OCI-LY7 (cell line): Measurements from ENCODE around the gene FEM1A. TPM values are rescaled to one million over a fixed set of nuclear protein-coding genes. Genes with fewer than 3 reads are reported as not detected.
"Not testable (repeated sequence)": the region's sequence is repeated elsewhere in the genome, so short reads cannot be mapped to it uniquely, and the experiment has no call there.

Experiments used
- BruUV-seq: library from RNA; stranded (reverse); fragments of 400-500 nt; replicated peaks from 2 replicates; lab custom pipeline; 2021; lab: Mats Ljungman, UMichigan
- CTCF ChIA-PET: fragments of 300-600 bp; sonication (Branson Sonifier 250); formaldehyde crosslinking; loops from one replicate; lab custom pipeline; 2022; ENCODE audit warnings: antibody characterized with exemption; ENCODE audit not compliant: unreplicated experiment; lab: Charles Lee
- POLR2A ChIA-PET: fragments of 300-600 bp; sonication (Branson Sonifier 250); formaldehyde crosslinking; loops from one replicate; lab custom pipeline; 2022; ENCODE audit warnings: antibody characterized with exemption; lab: Charles Lee
- DNase-seq: peaks from one replicate; pipeline ENCODE4 v3.0.0-alpha.2; 2015; ENCODE audit warnings: low spot score
- H2AFZ ChIP-seq: fragments of 200-600 bp; sonication (generic), shearing (Covaris generic); 2 replicates; pipeline ENCODE4 v1.6.1; 2014; ENCODE audit warnings: mild to moderate bottlenecking, antibody characterized with exemption, low read length, moderate library complexity
- H3K27ac ChIP-seq: fragments of 200-600 bp; sonication (generic); 2 replicates; pipeline ENCODE4 v1.5.1; 2014; ENCODE audit warnings: mixed run types, low read depth, mild to moderate bottlenecking, moderate library complexity, low read length, inconsistent platforms; ENCODE audit not compliant: poor library complexity, severe bottlenecking
- H3K36me3 ChIP-seq: fragments of 200-600 bp; sonication (generic); 2 replicates; pipeline ENCODE4 v1.6.1; 2014; ENCODE audit warnings: mild to moderate bottlenecking, antibody characterized with exemption, low read length, moderate library complexity, mixed read lengths; ENCODE audit not compliant: insufficient read depth
- H3K4me1 ChIP-seq: fragments of 200-600 bp; sonication (generic); 2 replicates; pipeline ENCODE4 v1.5.1; 2014; ENCODE audit warnings: mild to moderate bottlenecking, low read length; ENCODE audit not compliant: insufficient read depth, poor library complexity, severe bottlenecking
- H3K4me2 ChIP-seq: fragments of 200-600 bp; sonication (generic); 2 replicates; pipeline ENCODE4 v1.6.1; 2014; ENCODE audit warnings: mild to moderate bottlenecking, low read length
- H3K4me3 ChIP-seq: fragments of 200-600 bp; sonication (generic); 2 replicates; pipeline ENCODE4 v1.5.1; 2014; ENCODE audit warnings: mild to moderate bottlenecking, low read depth, low read length; ENCODE audit not compliant: poor library complexity, severe bottlenecking
- H3K79me2 ChIP-seq: fragments of 200-600 bp; sonication (generic); 2 replicates; pipeline ENCODE4 v1.6.1; 2016; ENCODE audit warnings: low read depth, mild to moderate bottlenecking, low read length, moderate library complexity, mixed read lengths; ENCODE audit not compliant: insufficient read depth
- H3K9me2 ChIP-seq: fragments of 200-600 bp; sonication (generic); 2 replicates; pipeline ENCODE4 v1.6.1; 2016; ENCODE audit warnings: mild to moderate bottlenecking, low read length, mixed read lengths; ENCODE audit not compliant: insufficient read depth
- H3K9me3 ChIP-seq: fragments of 200-600 bp; sonication (generic); 2 replicates; pipeline ENCODE4 v1.6.1; 2014; ENCODE audit warnings: mild to moderate bottlenecking, mixed run types, low read length, mixed read lengths
- H4K20me1 ChIP-seq: fragments of 200-600 bp; sonication (generic); 2 replicates; pipeline ENCODE4 v1.6.1; 2014; ENCODE audit warnings: mild to moderate bottlenecking, antibody characterized with exemption, low read length, moderate library complexity, mixed read lengths; ENCODE audit not compliant: insufficient read depth
- EZH2phosphoT487 ChIP-seq: fragments of 200-600 bp; sonication (generic); IDR thresholded peaks from 2 replicates; pipeline ENCODE4 v1.6.1; 2018; ENCODE audit warnings: low read depth, borderline replicate concordance, mild to moderate bottlenecking, mixed run types, antibody characterized with exemption, low read length, moderate library complexity, mixed read lengths
- intact Hi-C: fragments of 100-400 bp; cut with micrococcal nuclease; formaldehyde crosslinking; loops from one replicate; pipeline ENCODE4 v1.10.0; 2022; ENCODE audit not compliant: unreplicated experiment
- total RNA-seq, 2 experiments: library from RNA; depleted of rRNA in 1 of 2; stranded (reverse); fragments of >200 nt in 1 of 2; shearing (Covaris generic) in 1 of 2; gene quantifications; 2 replicates each; pipeline ENCODE4 v1.2.3, GENCODE V29; 2014 to 2022
- TF ChIP-seq, protein P1 (sequence below): fragments of 200-600 bp; sonication (generic); conservative IDR thresholded peaks from 2 replicates; pipeline ENCODE4 v1.5.1; 2014; ENCODE audit warnings: mild to moderate bottlenecking, antibody characterized with exemption, low read length, moderate library complexity, mixed read lengths

The FEM1A gene
- total RNA-seq, 2 experiments from 2014 or later = 15.8 to 17.5 TPM

GRCh38 chr19:4780860-4781259 lies 10.7 kb upstream of the FEM1A start:
- H3K9me3 ChIP-seq = no peaks in the 10 kb centered on the region
- no peaks in the 10 kb centered on the region for H4K20me1 ChIP-seq
- peak overlapping the region; percentile 21; the same call in 1 of the 2 replicates for H3K4me2 ChIP-seq
- no peak overlapping the region; the same call in 1 of the 2 replicates for H2AFZ ChIP-seq
- H3K79me2 ChIP-seq = no peaks in the 10 kb centered on the region
- peaks cover 30% of the 10 kb centered on the region for H3K4me1 ChIP-seq
- TF ChIP-seq, protein P1, sequence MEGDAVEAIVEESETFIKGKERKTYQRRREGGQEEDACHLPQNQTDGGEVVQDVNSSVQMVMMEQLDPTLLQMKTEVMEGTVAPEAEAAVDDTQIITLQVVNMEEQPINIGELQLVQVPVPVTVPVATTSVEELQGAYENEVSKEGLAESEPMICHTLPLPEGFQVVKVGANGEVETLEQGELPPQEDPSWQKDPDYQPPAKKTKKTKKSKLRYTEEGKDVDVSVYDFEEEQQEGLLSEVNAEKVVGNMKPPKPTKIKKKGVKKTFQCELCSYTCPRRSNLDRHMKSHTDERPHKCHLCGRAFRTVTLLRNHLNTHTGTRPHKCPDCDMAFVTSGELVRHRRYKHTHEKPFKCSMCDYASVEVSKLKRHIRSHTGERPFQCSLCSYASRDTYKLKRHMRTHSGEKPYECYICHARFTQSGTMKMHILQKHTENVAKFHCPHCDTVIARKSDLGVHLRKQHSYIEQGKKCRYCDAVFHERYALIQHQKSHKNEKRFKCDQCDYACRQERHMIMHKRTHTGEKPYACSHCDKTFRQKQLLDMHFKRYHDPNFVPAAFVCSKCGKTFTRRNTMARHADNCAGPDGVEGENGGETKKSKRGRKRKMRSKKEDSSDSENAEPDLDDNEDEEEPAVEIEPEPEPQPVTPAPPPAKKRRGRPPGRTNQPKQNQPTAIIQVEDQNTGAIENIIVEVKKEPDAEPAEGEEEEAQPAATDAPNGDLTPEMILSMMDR = no peak
- no peak for TF ChIP-seq EZH2phosphoT487
- ChIA-PET POLR2A (interaction anchor here (0.6 kb wide), 1 partner anchor 719 kb away, joined by 3 read pairs; no protein-coding TSS in a partner anchor), CTCF (no interaction called here)
- H3K4me3 ChIP-seq = no peak overlapping the region
- intact Hi-C loops = no loop called here
- BruUV-seq = no TSS peak
- no peaks in the 10 kb centered on the region for H3K9me2 ChIP-seq
- no peaks in the 10 kb centered on the region for H3K36me3 ChIP-seq
- no peak for DNase-seq
- peak overlapping the region; percentile 13 for H3K27ac ChIP-seq

GRCh38 chr19:4781801-4782200 lies 9.7 kb upstream of the FEM1A start:
- TF ChIP-seq, protein P1 = no peak
- no peak for TF ChIP-seq EZH2phosphoT487
- intact Hi-C loops = no loop called here
- Histone ChIP-seq H2AFZ (peak overlapping the region; percentile 54), H3K4me2 (peak overlapping the region; percentile 53), H3K36me3 (no peaks in the 10 kb centered on the region), H3K4me3 (no peak overlapping the region), H4K20me1 (no peaks in the 10 kb centered on the region), H3K27ac (peak overlapping the region; percentile 27), H3K9me3 (no peaks in the 10 kb centered on the region), H3K4me1 (peaks cover 30% of the 10 kb centered on the region), H3K79me2 (no peaks in the 10 kb centered on the region), H3K9me2 (no peaks in the 10 kb centered on the region)
- peak; percentile 20 for DNase-seq
- POLR2A ChIA-PET = interaction anchor here (1.1 to 2.3 kb wide), 2 partner anchors 9 to 17 kb away, joined by 5 to 8 read pairs; partner anchors contain the start of gene FEM1A
- CTCF ChIA-PET = interaction anchor here (1.2 kb wide), 1 partner anchor 9 kb away, joined by 6 read pairs; the partner anchor contains the start of gene FEM1A
- BruUV-seq = no TSS peak

GRCh38 chr19:4786412-4787016 lies 5.0 kb upstream of the FEM1A start:
- BruUV-seq, H3K36me3 ChIP-seq, H3K4me2 ChIP-seq, H3K79me2 ChIP-seq, H3K27ac ChIP-seq, H3K9me2 ChIP-seq, intact Hi-C loops, H2AFZ ChIP-seq, DNase-seq, CTCF ChIA-PET, H3K9me3 ChIP-seq, H3K4me3 ChIP-seq, H4K20me1 ChIP-seq: not testable (repeated sequence)
- peaks cover 19% of the 10 kb centered on the region for H3K4me1 ChIP-seq
- POLR2A ChIA-PET = interaction anchor here (0.6 kb wide), 1 partner anchor 53 kb away, joined by 3 read pairs; no protein-coding TSS in a partner anchor

- H3K4me3 ChIP-seq = peak overlapping the region; percentile 84
- H3K27ac ChIP-seq = peak overlapping the region; percentile 50
- not testable (repeated sequence) for H3K9me3 ChIP-seq, DNase-seq, H3K9me2 ChIP-seq, H4K20me1 ChIP-seq, BruUV-seq
- peak overlapping the region; percentile 79 for H3K4me2 ChIP-seq
- POLR2A ChIA-PET = interaction anchor here (1.3 to 1.4 kb wide), 2 partner anchors 59 to 68 kb away, joined by 3 to 4 read pairs; no protein-coding TSS in a partner anchor
- CTCF ChIA-PET = interaction anchor here (0.6 to 1.6 kb wide), 5 partner anchors 18 to 75 kb away, joined by 3 to 7 read pairs (median 3); partner anchors contain the start of gene PLIN3
- H3K79me2 ChIP-seq = peaks cover 52% of the 10 kb centered on the region
- intact Hi-C loops = loop anchor here (10.0 kb wide), 1 partner anchor 387 kb away; the partner anchor contains the start of genes CHAF1A and SH3GL1
- peaks cover 42% of the 10 kb centered on the region for H3K36me3 ChIP-seq
- peak overlapping the region; percentile 54 for H2AFZ ChIP-seq
- H3K4me1 ChIP-seq = peaks cover 39% of the 10 kb centered on the region
Measured at GRCh38 chr19:4792019-4792865, 708 bp downstream of the FEM1A start.
